Measurements from ENCODE around the gene LSAMP.

Gene LSAMP

GRCh38 chr3:116034794-116035193, 410.5 kb downstream of the LSAMP start:
- TF ChIP-seq CTCF (IDR thresholded peaks at IDR 0.05; ENCODE audit: extremely low read depth, missing control alignments), result no peak
- DNase-seq (ENCODE audit: low spot score), result no peak

DNA sequence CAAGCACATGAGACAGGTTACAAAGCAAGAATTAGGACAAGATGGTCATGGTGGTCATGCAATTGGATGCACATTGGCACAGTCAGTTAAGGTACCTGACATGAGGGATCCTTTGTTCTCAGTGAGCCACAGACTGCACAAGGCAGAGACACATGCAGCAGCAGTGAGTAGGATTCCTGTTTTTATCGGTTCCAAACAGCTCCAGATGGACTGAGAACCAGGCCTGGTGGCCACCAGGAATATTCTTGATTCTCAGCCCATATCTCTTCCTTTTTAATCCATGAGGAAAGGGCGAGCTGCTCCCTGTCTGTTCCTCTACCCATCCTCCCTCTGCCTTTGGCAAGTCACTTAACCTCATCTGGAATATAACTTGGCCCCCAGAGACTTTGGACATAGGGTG, 411.2 kb downstream of the LSAMP start:
- TF ChIP-seq CTCF (IDR thresholded peaks at IDR 0.05; ENCODE audit: extremely low read depth, missing control alignments), result no peak
- DNase-seq (ENCODE audit: low spot score), result no peak

GRCh38 chr3:116033516-116033915, 411.8 kb downstream of the LSAMP start:
- no peak for TF ChIP-seq CTCF (IDR thresholded peaks at IDR 0.05; ENCODE audit: extremely low read depth, missing control alignments)
- DNase-seq (ENCODE audit: low spot score), result no peak

DNA sequence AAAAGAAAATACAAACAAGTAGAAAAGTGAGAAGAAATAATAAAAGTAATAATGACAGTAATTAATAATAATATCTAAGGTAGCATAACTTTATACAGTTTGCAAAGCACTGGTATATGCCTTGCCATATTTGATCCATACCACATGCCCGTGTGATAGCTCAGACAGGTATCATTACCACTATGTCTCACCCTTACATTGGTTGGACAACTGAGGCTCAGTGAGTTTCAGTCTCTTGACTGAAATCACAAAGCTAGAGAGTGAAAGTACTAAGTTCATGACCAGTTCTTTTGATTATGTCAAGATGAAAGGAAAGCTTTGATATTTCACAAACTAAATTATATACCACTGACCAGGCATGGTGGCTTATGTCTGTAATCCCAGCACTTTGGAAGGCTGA, 413.1 kb downstream of the LSAMP start:
- no peak for TF ChIP-seq CTCF (IDR thresholded peaks at IDR 0.05; ENCODE audit: extremely low read depth, missing control alignments)

DNA sequence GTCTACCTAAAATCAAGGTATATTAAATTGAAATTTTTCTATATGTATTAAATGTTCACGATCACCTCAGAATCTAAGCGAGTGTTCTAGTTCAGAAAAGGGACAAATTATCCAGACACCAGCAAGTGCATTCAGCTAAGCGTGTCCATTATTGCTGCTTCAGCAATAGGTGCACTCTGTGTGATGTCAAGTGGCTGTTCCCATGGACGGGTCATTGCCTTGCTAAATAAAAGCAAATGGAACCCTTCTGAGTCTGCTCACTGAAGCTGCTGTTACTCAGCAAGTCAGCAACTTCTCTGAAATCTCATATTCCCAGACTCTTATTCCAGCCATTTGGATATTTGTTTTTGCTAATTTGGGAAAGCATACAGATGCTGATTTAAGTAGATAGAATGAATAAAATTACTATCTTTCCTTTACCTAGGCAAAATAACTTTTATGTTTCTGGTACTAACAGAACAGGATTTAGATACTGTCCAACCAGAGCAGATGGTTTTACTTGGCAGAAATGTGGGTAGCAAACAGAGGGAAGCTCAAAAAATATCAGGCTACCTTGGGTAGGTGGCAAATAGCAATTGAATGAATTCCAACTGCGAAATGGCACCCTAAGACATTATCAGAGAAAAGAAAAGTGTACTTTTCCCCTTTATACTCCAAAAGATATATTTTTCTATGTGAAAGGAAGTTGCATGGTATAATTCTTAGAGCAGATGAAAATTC, 415.0 kb downstream of the LSAMP start:
- no peak for TF ChIP-seq CTCF (IDR thresholded peaks at IDR 0.05; ENCODE audit: extremely low read depth, missing control alignments)
- no peak for DNase-seq (ENCODE audit: low spot score)

More for the DNA sequence above, 413.1 kb downstream of the LSAMP start:
- DNase-seq (ENCODE audit: low spot score), result no peak

- DNase-seq (ENCODE audit: low spot score), result no peak
These were observed 416.0 kb downstream of the LSAMP start for GRCh38 chr3:116029266-116029665.

GRCh38 chr3:116028157-116028556, 417.1 kb downstream of the LSAMP start:
- TF ChIP-seq CTCF (IDR thresholded peaks at IDR 0.05; ENCODE audit: extremely low read depth, missing control alignments), result no peak
- no peak for DNase-seq (ENCODE audit: low spot score)

More at GRCh38 chr3:116029266-116029665, 416.0 kb downstream of the LSAMP start:
- TF ChIP-seq CTCF (IDR thresholded peaks at IDR 0.05; ENCODE audit: extremely low read depth, missing control alignments), result no peak

All from GM20000 (cell line).